Large intestine (tissue), 3 donors: ENCODE data around the gene SETBP1. TPM values are rescaled to one million over a fixed set of nuclear protein-coding genes. Genes with fewer than 3 reads are reported as not detected.

ENCODE experiments used
- DNase-seq, 2 donors: peaks; one replicate each; pipeline versions ENCODE4 v3.0.0 to v3.0.0-alpha.2; 2013
- H3K27ac ChIP-seq: one replicate; pipeline ENCODE4 v1.5.1; 2013; ENCODE audit warnings: low read length
- H3K27me3 ChIP-seq: 2 replicates; pipeline ENCODE4 v1.6.1; 2013; ENCODE audit warnings: low read length; ENCODE audit not compliant: control insufficient read depth, insufficient read depth
- H3K36me3 ChIP-seq: 2 replicates; pipeline ENCODE4 v1.6.1; 2013; ENCODE audit warnings: low read length; ENCODE audit not compliant: control insufficient read depth, insufficient read depth
- H3K4me1 ChIP-seq: one replicate; pipeline ENCODE4 v1.6.1; 2013; ENCODE audit warnings: low read length; ENCODE audit not compliant: control insufficient read depth, insufficient read depth
- H3K4me3 ChIP-seq: one replicate; pipeline ENCODE4 v1.5.1; 2013; ENCODE audit warnings: low read length
- H3K9me3 ChIP-seq: one replicate; pipeline ENCODE4 v1.6.1; 2013; ENCODE audit warnings: mild to moderate bottlenecking, low read depth, low read length, moderate library complexity; ENCODE audit not compliant: control insufficient read depth
- WGBS: methylation state at CpG from one replicate; pipeline ENCODE4 v1.1.5; 2013; ENCODE audit warnings: low lambda C conversion rate; ENCODE audit not compliant: insufficient coverage; 5-methylcytosine and 5-hydroxymethylcytosine counted together
- polyA plus RNA-seq: library from polyadenylated mRNA; unstranded; fragments of 120-200 nt; gene quantifications from one replicate; pipeline ENCODE4 v1.2.1, GENCODE V29; 2013

The SETBP1 gene
- polyA plus RNA-seq, 1 donor: 6.7 TPM

- DNase-seq: no peak
- no CpG with 5 or more reads among the region's 1 CpG for WGBS
Measured at GRCh38 chr18:44821924-44822323, 141.2 kb downstream of the SETBP1 start.

GRCh38 chr18:44823286-44823685 is 142.6 kb downstream of the SETBP1 start:
- no CpG with 5 or more reads among the region's 3 CpGs for WGBS
- H3K27ac ChIP-seq: no peak overlapping the region
- no peak overlapping the region for H3K4me3 ChIP-seq
- peaks cover 10% of the 10 kb centered on the region for H3K4me1 ChIP-seq
- H3K27me3 ChIP-seq: no peaks in the 10 kb centered on the region
- no peak for DNase-seq
- H3K9me3 ChIP-seq: no peaks in the 10 kb centered on the region
- no peaks in the 10 kb centered on the region for H3K36me3 ChIP-seq

More at GRCh38 chr18:44821924-44822323, 141.2 kb downstream of the SETBP1 start:
- H3K27me3 ChIP-seq: no peaks in the 10 kb centered on the region
- H3K9me3 ChIP-seq: no peaks in the 10 kb centered on the region
- no peak overlapping the region for H3K4me3 ChIP-seq
- H3K27ac ChIP-seq: no peak overlapping the region
- H3K4me1 ChIP-seq: peaks cover 10% of the 10 kb centered on the region
- no peaks in the 10 kb centered on the region for H3K36me3 ChIP-seq

- Histone ChIP-seq H3K4me3 (no peak overlapping the region), H3K27me3 (no peaks in the 10 kb centered on the region), H3K9me3 (no peaks in the 10 kb centered on the region), H3K4me1 (peaks cover 10% of the 10 kb centered on the region), H3K27ac (no peak overlapping the region), H3K36me3 (no peaks in the 10 kb centered on the region)
- DNase-seq: no peak
Measured at GRCh38 chr18:44823782-44824181, 143.1 kb downstream of the SETBP1 start.

- no peaks in the 10 kb centered on the region for H3K9me3 ChIP-seq
- no peak overlapping the region for H3K27ac ChIP-seq
- peaks cover 10% of the 10 kb centered on the region for H3K4me1 ChIP-seq
- DNase-seq: peak in 1 of 2 donors; percentile 21
- H3K27me3 ChIP-seq: no peaks in the 10 kb centered on the region
- no peaks in the 10 kb centered on the region for H3K36me3 ChIP-seq
- WGBS: no CpG with 5 or more reads among the region's 2 CpGs
- H3K4me3 ChIP-seq: no peak overlapping the region
Measured at GRCh38 chr18:44824884-44825283, 144.2 kb downstream of the SETBP1 start.

GRCh38 chr18:44826418-44827259 is 146.0 kb downstream of the SETBP1 start:
- DNase-seq: peak; percentile 54 to 65
- Histone ChIP-seq H3K4me3 (no peak overlapping the region), H3K27me3 (no peaks in the 10 kb centered on the region), H3K36me3 (no peaks in the 10 kb centered on the region), H3K9me3 (no peaks in the 10 kb centered on the region), H3K4me1 (peaks cover 10% of the 10 kb centered on the region), H3K27ac (peak overlapping the region; percentile 17)
- WGBS: no CpG with 5 or more reads among the region's 5 CpGs

- Histone ChIP-seq H3K9me3 (no peaks in the 10 kb centered on the region), H3K36me3 (no peaks in the 10 kb centered on the region), H3K4me3 (no peak overlapping the region), H3K27me3 (no peaks in the 10 kb centered on the region), H3K4me1 (peaks cover 10% of the 10 kb centered on the region), H3K27ac (no peak overlapping the region)
- no peak for DNase-seq
- 100% methylated on average over 1 of the region's 3 CpGs for WGBS
Measured at GRCh38 chr18:44828080-44828479, 147.4 kb downstream of the SETBP1 start.

GRCh38 chr18:44830581-44830980 is 149.9 kb downstream of the SETBP1 start:
- no peaks in the 10 kb centered on the region for H3K36me3 ChIP-seq
- WGBS: no CpG with 5 or more reads among the region's 1 CpG
- no peak overlapping the region for H3K27ac ChIP-seq
- H3K4me1 ChIP-seq: peaks cover 10% of the 10 kb centered on the region
- no peak for DNase-seq
- no peak overlapping the region for H3K4me3 ChIP-seq
- H3K9me3 ChIP-seq: no peaks in the 10 kb centered on the region
- H3K27me3 ChIP-seq: no peaks in the 10 kb centered on the region

GRCh38 chr18:44833786-44834185 is 153.1 kb downstream of the SETBP1 start:
- no peaks in the 10 kb centered on the region for H3K27me3 ChIP-seq
- DNase-seq: no peak
- peaks cover 2% of the 10 kb centered on the region for H3K4me1 ChIP-seq
- no peaks in the 10 kb centered on the region for H3K9me3 ChIP-seq
- no peaks in the 10 kb centered on the region for H3K36me3 ChIP-seq
- no peak overlapping the region for H3K27ac ChIP-seq
- WGBS: 88% methylated on average over 1 of the region's 2 CpGs
- no peak overlapping the region for H3K4me3 ChIP-seq

- H3K9me3 ChIP-seq: no peaks in the 10 kb centered on the region
- no peak for DNase-seq
- no peak overlapping the region for H3K4me3 ChIP-seq
- no peaks in the 10 kb centered on the region for H3K36me3 ChIP-seq
- H3K27ac ChIP-seq: no peak overlapping the region
- H3K4me1 ChIP-seq: peaks cover 2% of the 10 kb centered on the region
- H3K27me3 ChIP-seq: no peaks in the 10 kb centered on the region
- WGBS: 86% methylated on average over 1 of the region's 5 CpGs
Measured at GRCh38 chr18:44834867-44835469, 154.3 kb downstream of the SETBP1 start.

GRCh38 chr18:44835703-44836102 is 155.0 kb downstream of the SETBP1 start:
- Histone ChIP-seq H3K36me3 (no peaks in the 10 kb centered on the region), H3K4me3 (no peak overlapping the region), H3K9me3 (no peaks in the 10 kb centered on the region), H3K4me1 (peaks cover 2% of the 10 kb centered on the region), H3K27ac (no peak overlapping the region), H3K27me3 (no peaks in the 10 kb centered on the region)
- 46% methylated on average over 3 of the region's 6 CpGs for WGBS
- DNase-seq: no peak
